ENCODE data around the gene GNPTAB.

DNA sequence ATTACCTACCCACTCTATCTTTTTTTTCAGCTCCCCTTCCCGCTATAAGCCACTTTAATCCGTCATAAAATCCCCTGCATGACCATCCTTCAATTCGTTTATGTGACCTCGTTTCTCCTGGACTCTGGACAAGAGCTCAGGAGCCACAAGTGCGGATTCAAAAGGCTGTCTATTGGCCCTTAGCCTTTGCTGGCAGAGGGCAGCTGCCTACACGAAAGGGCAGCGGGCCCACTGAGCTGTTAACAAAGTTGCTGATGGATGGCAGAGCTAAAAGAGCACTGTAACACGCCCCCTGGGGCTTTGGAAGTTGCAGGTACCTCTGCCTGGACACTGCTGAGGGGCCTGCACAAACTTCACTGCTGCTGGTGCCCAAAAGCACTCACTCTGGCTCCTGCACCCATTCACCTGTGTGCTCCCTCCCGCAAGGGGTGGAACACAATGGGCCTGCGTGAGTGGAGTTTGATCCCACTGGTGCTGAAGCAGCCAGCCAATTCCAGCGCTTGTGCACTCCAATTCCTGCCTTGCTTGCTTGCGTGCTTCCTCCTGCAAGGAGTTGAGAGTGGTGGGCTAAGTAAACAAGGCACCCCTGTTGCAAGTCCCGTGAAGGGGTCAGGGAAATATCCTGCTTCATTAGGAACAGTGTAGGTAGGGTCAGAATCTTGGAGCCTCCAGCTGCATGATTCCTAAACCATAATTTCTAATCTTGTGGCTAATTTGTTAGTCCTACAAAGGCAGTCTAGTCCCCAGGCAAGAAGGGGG is 36.0 kb upstream of the GNPTAB start:
- TF ChIP-seq POLR2A (IDR thresholded peaks at IDR 0.05), result no peak
- TF ChIP-seq, protein P1, sequence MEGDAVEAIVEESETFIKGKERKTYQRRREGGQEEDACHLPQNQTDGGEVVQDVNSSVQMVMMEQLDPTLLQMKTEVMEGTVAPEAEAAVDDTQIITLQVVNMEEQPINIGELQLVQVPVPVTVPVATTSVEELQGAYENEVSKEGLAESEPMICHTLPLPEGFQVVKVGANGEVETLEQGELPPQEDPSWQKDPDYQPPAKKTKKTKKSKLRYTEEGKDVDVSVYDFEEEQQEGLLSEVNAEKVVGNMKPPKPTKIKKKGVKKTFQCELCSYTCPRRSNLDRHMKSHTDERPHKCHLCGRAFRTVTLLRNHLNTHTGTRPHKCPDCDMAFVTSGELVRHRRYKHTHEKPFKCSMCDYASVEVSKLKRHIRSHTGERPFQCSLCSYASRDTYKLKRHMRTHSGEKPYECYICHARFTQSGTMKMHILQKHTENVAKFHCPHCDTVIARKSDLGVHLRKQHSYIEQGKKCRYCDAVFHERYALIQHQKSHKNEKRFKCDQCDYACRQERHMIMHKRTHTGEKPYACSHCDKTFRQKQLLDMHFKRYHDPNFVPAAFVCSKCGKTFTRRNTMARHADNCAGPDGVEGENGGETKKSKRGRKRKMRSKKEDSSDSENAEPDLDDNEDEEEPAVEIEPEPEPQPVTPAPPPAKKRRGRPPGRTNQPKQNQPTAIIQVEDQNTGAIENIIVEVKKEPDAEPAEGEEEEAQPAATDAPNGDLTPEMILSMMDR (IDR thresholded peaks at IDR 0.05), result no peak
